ENCODE results near the gene NRP1. TPM values are rescaled to one million over a fixed set of nuclear protein-coding genes. Genes with fewer than 3 reads are reported as not detected.

NRP1 gene
- polyA plus RNA-seq, 4 donors = 145 to 181 (median 161) TPM

- DNase-seq (ENCODE audit: low read depth in 4 of 4, low spot score in 2 of 4) = no peak
These were observed 172.8 kb downstream of the NRP1 start for GRCh38 chr10:33161550-33162247.

- DNase-seq (ENCODE audit: low read depth in 4 of 4, low spot score in 2 of 4) = no peak
These were observed 174.3 kb downstream of the NRP1 start for GRCh38 chr10:33160151-33160550.

GRCh38 chr10:33157103-33157502, 177.4 kb downstream of the NRP1 start:
- DNase-seq (ENCODE audit: low read depth in 4 of 4, low spot score in 2 of 4) = no peak

- DNase-seq (ENCODE audit: low read depth in 4 of 4, low spot score in 2 of 4) = no peak
These were observed 178.5 kb downstream of the NRP1 start for GRCh38 chr10:33155720-33156638.

- no peak for DNase-seq (ENCODE audit: low read depth in 4 of 4, low spot score in 2 of 4)
These were observed 179.9 kb downstream of the NRP1 start for GRCh38 chr10:33154590-33154989.

GRCh38 chr10:33153968-33154327, 180.5 kb downstream of the NRP1 start:
- no peak for DNase-seq (ENCODE audit: low read depth in 4 of 4, low spot score in 2 of 4)

- DNase-seq (ENCODE audit: low read depth in 4 of 4, low spot score in 2 of 4) = no peak
These were observed 181.1 kb downstream of the NRP1 start for GRCh38 chr10:33153251-33153967.

GRCh38 chr10:33152750-33153149, 181.7 kb downstream of the NRP1 start:
- no peak for DNase-seq (ENCODE audit: low read depth in 4 of 4, low spot score in 2 of 4)

- DNase-seq (ENCODE audit: low read depth in 4 of 4, low spot score in 2 of 4) = no peak
These were observed 182.3 kb downstream of the NRP1 start for GRCh38 chr10:33152146-33152545.

GRCh38 chr10:33151344-33151864, 183.1 kb downstream of the NRP1 start:
- no peak for DNase-seq (ENCODE audit: low read depth in 4 of 4, low spot score in 2 of 4)

GRCh38 chr10:33150889-33151288, 183.6 kb downstream of the NRP1 start:
- no peak for DNase-seq (ENCODE audit: low read depth in 4 of 4, low spot score in 2 of 4)

GRCh38 chr10:33150146-33150545, 184.3 kb downstream of the NRP1 start:
- no peak for DNase-seq (ENCODE audit: low read depth in 4 of 4, low spot score in 2 of 4)

- DNase-seq (ENCODE audit: low read depth in 4 of 4, low spot score in 2 of 4) = no peak
These were observed 187.5 kb downstream of the NRP1 start for GRCh38 chr10:33147013-33147310.

- DNase-seq (ENCODE audit: low read depth in 4 of 4, low spot score in 2 of 4) = no peak
These were observed 188.1 kb downstream of the NRP1 start for GRCh38 chr10:33146189-33147012.

- no peak for DNase-seq (ENCODE audit: low read depth in 4 of 4, low spot score in 2 of 4)
These were observed 188.8 kb downstream of the NRP1 start for GRCh38 chr10:33145451-33146188.

- DNase-seq (ENCODE audit: low read depth in 4 of 4, low spot score in 2 of 4) = no peak
These were observed 191.2 kb downstream of the NRP1 start for GRCh38 chr10:33143160-33143728.

- DNase-seq (ENCODE audit: low read depth in 4 of 4, low spot score in 2 of 4) = no peak
These were observed 192.2 kb downstream of the NRP1 start for GRCh38 chr10:33142295-33142694.

- no peak for DNase-seq (ENCODE audit: low read depth in 4 of 4, low spot score in 2 of 4)
These were observed 193.2 kb downstream of the NRP1 start for GRCh38 chr10:33141251-33141650.

GRCh38 chr10:33139181-33139646, 195.3 kb downstream of the NRP1 start:
- no peak for DNase-seq (ENCODE audit: low read depth in 4 of 4, low spot score in 2 of 4)

Measured in left renal cortex interstitium (tissue), 4 donors.